Ishikawa (cell line): ENCODE measurements around the gene BABAM2.

Source experiments
- CEBPB ChIP-seq: IDR thresholded peaks from 2 replicates; pipeline ENCODE4 v1.6.1; 2012
- CREB1 ChIP-seq: IDR thresholded peaks from 2 replicates; pipeline ENCODE4 v1.6.1; 2012; ENCODE audit warnings: low read depth
- EGR1 ChIP-seq: IDR thresholded peaks from 2 replicates; pipeline ENCODE4 v1.6.1; 2012
- EP300 ChIP-seq: IDR thresholded peaks from 2 replicates; pipeline ENCODE4 v1.6.1; 2012; ENCODE audit warnings: borderline replicate concordance
- FOXM1 ChIP-seq: IDR thresholded peaks from 2 replicates; pipeline ENCODE4 v1.6.1; 2012; ENCODE audit warnings: low read depth, borderline replicate concordance
- NFIC ChIP-seq: IDR thresholded peaks from 2 replicates; pipeline ENCODE4 v1.6.1; 2012
- RAD21 ChIP-seq: IDR thresholded peaks from 2 replicates; pipeline ENCODE4 v1.6.1; 2012; ENCODE audit warnings: low read depth
- TAF1 ChIP-seq: IDR thresholded peaks from 2 replicates; pipeline ENCODE4 v1.6.1; 2012; ENCODE audit warnings: low read depth, mild to moderate bottlenecking
- TCF12 ChIP-seq: IDR thresholded peaks from 2 replicates; pipeline ENCODE4 v1.6.1; 2012; ENCODE audit warnings: low read depth
- TEAD4 ChIP-seq: IDR thresholded peaks from 2 replicates; pipeline ENCODE4 v1.6.1; 2012
- USF1 ChIP-seq: IDR thresholded peaks from 2 replicates; pipeline ENCODE4 v1.6.1; 2012
- YY1 ChIP-seq: IDR thresholded peaks from 2 replicates; pipeline ENCODE4 v1.6.1; 2012; ENCODE audit warnings: low read depth
- ZBTB7A ChIP-seq: IDR thresholded peaks from 2 replicates; pipeline ENCODE4 v1.6.1; 2012; ENCODE audit warnings: low read depth
- TF ChIP-seq, protein P1 (sequence below): IDR thresholded peaks from 2 replicates; pipeline ENCODE4 v1.6.1; 2012
- TF ChIP-seq, protein P2 (sequence below): IDR thresholded peaks from 2 replicates; pipeline ENCODE4 v1.6.1; 2012; ENCODE audit warnings: low read depth, mild to moderate bottlenecking

The BABAM2 gene

DNA sequence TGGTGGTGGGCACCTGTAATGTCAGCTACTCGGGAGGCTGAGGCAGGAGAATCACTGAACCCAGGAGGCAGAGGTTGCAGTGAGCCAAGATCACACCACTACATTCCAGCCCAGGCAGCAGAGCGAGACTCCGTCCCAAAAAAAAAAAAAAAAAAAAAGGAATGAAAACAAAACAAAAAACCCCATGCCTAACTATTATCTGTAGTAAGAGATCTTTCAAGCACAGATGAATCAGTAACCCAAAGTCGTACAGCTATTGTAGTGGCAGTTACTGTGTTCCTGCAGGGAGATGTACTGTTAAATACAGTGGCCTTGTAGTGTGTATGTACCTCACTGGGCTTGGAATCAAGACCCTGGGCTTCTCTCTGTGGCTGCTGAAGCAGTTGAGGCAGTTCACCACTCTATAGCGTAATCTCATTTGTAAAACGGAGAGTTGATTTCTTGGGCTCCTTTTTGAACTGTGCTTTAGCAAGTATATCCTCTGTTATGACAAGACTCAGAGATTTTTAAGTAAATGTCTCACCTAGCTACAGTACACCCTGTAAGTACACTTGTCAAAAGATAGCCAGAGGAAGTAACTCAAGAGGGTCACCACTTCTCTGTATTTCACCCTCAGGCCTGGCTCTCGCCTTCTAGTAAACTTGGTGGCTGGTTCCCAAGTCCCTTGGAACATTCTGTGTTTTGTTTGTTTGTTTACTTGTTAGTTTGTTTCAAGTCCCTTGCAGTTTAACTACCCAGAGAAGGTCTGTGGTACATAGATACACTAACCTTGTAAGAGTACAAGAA is 392.5 kb downstream of the BABAM2 start:
- TF ChIP-seq, protein P1, sequence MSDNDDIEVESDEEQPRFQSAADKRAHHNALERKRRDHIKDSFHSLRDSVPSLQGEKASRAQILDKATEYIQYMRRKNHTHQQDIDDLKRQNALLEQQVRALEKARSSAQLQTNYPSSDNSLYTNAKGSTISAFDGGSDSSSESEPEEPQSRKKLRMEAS = no peak
- no peak for TF ChIP-seq USF1
- TF ChIP-seq FOXM1 = no peak
- no peak for TF ChIP-seq EP300
- TF ChIP-seq, protein P2, sequence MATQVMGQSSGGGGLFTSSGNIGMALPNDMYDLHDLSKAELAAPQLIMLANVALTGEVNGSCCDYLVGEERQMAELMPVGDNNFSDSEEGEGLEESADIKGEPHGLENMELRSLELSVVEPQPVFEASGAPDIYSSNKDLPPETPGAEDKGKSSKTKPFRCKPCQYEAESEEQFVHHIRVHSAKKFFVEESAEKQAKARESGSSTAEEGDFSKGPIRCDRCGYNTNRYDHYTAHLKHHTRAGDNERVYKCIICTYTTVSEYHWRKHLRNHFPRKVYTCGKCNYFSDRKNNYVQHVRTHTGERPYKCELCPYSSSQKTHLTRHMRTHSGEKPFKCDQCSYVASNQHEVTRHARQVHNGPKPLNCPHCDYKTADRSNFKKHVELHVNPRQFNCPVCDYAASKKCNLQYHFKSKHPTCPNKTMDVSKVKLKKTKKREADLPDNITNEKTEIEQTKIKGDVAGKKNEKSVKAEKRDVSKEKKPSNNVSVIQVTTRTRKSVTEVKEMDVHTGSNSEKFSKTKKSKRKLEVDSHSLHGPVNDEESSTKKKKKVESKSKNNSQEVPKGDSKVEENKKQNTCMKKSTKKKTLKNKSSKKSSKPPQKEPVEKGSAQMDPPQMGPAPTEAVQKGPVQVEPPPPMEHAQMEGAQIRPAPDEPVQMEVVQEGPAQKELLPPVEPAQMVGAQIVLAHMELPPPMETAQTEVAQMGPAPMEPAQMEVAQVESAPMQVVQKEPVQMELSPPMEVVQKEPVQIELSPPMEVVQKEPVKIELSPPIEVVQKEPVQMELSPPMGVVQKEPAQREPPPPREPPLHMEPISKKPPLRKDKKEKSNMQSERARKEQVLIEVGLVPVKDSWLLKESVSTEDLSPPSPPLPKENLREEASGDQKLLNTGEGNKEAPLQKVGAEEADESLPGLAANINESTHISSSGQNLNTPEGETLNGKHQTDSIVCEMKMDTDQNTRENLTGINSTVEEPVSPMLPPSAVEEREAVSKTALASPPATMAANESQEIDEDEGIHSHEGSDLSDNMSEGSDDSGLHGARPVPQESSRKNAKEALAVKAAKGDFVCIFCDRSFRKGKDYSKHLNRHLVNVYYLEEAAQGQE = no peak
- no peak for TF ChIP-seq TEAD4

DNA sequence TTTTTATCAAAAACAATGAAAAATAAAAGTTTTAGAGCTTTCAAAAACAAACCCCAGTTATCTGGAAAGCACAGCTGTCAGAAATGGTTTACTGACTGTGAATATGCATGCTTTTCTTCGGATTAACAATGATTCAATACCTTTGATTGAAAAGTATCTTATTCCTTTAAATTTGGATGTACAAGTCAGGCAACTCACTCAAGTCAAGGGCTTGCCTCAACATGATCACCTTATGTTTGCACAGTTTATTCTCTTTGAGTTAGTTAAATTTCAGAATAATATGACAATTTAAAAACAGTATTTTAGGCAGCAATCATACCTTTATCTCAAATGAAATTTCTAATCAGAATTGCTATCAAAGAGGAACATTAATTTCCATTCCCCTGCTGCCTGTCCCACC is 393.3 kb downstream of the BABAM2 start:
- no peak for TF ChIP-seq TEAD4
- TF ChIP-seq YY1 = no peak
- no peak for TF ChIP-seq ZBTB7A
- TF ChIP-seq FOXM1 = no peak
- TF ChIP-seq NFIC = no peak
- no peak for TF ChIP-seq EGR1
- no peak for TF ChIP-seq CREB1
- TF ChIP-seq EP300 = no peak
- TF ChIP-seq, protein P1 = no peak
- TF ChIP-seq USF1 = no peak
- no peak for TF ChIP-seq TCF12
- no peak for TF ChIP-seq TAF1
- no peak for TF ChIP-seq CEBPB
- TF ChIP-seq, protein P2 = no peak
- TF ChIP-seq RAD21 = no peak

DNA sequence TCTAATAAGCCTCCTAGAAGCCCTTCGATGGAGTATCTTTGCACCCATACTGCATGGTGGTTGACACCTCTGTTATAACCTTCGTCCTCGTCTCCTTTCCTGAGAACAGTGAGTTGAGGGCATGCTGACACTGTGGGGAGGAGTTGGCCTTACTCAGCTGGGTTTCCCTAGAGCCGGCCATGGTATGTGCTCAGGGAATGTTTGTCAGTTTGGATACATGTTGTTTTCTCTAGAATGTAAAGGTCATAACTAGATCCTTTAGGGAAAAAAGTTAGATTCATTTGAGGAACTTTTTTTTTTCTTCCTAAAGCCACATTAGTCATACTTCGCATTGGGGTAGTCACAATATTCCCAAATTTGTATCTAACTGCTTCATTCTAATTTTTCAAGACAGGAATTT is 396.1 kb downstream of the BABAM2 start:
- no peak for TF ChIP-seq EP300
- no peak for TF ChIP-seq RAD21
- no peak for TF ChIP-seq EGR1
- TF ChIP-seq TAF1 = no peak
- TF ChIP-seq, protein P1 = no peak
- no peak for TF ChIP-seq CEBPB
- TF ChIP-seq NFIC = no peak
- TF ChIP-seq USF1 = no peak
- no peak for TF ChIP-seq TEAD4
- TF ChIP-seq ZBTB7A = no peak
- TF ChIP-seq CREB1 = no peak
- TF ChIP-seq TCF12 = no peak
- TF ChIP-seq YY1 = no peak

DNA sequence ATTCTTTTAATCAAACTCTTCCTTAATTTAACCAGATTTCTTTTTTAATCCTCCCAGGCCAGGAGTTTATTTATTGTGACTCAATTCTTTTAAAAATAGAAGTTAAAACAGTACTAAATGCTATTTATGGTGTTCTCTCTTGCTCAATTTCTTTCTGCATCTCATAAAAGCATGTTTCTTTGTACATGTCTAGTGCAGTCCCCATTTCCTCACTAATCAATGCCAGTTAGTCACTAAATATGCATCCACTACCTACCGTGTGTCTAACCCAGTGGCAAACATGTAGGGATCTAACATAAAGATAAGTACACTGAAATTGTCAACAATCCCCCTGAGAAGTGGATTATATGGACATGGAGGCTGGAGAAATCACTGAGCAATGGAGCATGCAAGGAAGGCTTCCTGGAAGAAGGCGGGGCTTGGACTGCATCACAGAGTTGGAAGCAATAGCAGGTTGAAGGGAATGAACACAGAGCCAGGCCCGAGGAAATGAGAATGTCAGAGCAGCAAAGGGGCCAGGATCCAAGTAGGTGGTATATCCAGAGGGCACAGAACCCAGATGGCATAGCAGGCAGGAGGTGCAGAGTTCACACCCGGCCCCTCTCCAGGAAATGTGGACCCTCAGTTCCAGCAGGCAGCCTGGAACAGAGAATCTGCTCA is 396.9 kb downstream of the BABAM2 start:
- TF ChIP-seq EP300 (no peak), EGR1 (no peak), TEAD4 (no peak), USF1 (no peak), CEBPB (no peak), NFIC (no peak), FOXM1 (no peak), TAF1 (no peak), CREB1 (no peak)
- TF ChIP-seq, protein P1 = no peak
- TF ChIP-seq, protein P2 = no peak
